ENCODE results near the gene CYP17A1. TPM values are rescaled to one million over a fixed set of nuclear protein-coding genes. Genes with fewer than 3 reads are reported as not detected.

CYP17A1 gene, protein sequence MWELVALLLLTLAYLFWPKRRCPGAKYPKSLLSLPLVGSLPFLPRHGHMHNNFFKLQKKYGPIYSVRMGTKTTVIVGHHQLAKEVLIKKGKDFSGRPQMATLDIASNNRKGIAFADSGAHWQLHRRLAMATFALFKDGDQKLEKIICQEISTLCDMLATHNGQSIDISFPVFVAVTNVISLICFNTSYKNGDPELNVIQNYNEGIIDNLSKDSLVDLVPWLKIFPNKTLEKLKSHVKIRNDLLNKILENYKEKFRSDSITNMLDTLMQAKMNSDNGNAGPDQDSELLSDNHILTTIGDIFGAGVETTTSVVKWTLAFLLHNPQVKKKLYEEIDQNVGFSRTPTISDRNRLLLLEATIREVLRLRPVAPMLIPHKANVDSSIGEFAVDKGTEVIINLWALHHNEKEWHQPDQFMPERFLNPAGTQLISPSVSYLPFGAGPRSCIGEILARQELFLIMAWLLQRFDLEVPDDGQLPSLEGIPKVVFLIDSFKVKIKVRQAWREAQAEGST
- total RNA-seq (2022) = not detected in 2 replicates
- not detected for Bru-seq, nascent RNA
- not detected for BruChase-seq, experiment 1, labeled RNA remaining after a 6-hour chase
- not detected for BruChase-seq, experiment 2, labeled RNA remaining after a 2-hour chase
- long read RNA-seq = 0 reads

GRCh38 chr10:102837230-102837721 lies at the start of gene CYP17A1:
CYP17A1 (minus strand) TSS chr10:102837413; CDS start chr10:102837361, 52 bp downstream.
- Mint-ChIP-seq H3K9me3 (ENCODE audit: low read depth, unreplicated experiment) (peaks cover 9% of the 10 kb centered on the region), H3K27ac (ENCODE audit: unreplicated experiment) (no peak within 1 kb of the TSS), H3K27me3 (ENCODE audit: unreplicated experiment) (peaks cover 66% of the 10 kb centered on the region), H3K4me1 (ENCODE audit: low read depth, unreplicated experiment) (peaks cover 12% of the 10 kb centered on the region), H3K36me3 (ENCODE audit: insufficient read depth, unreplicated experiment) (no peaks in the 10 kb centered on the region), H3K4me3 (ENCODE audit: low read depth, unreplicated experiment) (no peak within 1 kb of the TSS)
- CTCF ChIA-PET = no interaction called here
- no peak for TF ChIP-seq CTCF (IDR thresholded peaks at IDR 0.05; ENCODE audit: unreplicated experiment)
- DNase-seq = no peak
- intact Hi-C loops (cut with micrococcal nuclease; ENCODE audit: unreplicated experiment) = no loop called here
- no TSS peak for BruUV-seq (replicated peaks)

DNA sequence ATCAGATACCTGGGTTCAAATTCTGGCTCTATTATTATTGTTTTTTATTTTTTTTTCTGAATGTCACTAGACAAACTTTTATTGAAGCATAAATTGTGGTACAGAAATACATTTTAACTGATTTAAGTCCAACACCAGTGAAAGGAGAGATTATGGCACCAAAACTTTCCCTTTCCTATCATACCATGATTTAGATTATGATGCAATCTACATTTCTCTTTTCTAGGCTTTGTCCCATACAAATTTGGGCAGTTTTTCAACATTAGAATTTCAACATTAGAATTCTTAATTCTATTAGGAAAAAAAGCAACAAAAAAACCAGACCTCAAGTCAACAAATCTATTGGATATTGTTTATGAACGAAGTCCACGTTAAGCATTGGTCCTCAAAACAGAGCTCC lies 43.0 kb upstream of the CYP17A1 start:
- CTCF ChIA-PET = no interaction called here
- Mint-ChIP-seq H3K36me3 (ENCODE audit: insufficient read depth, unreplicated experiment) (no peaks in the 10 kb centered on the region), H3K4me1 (ENCODE audit: low read depth, unreplicated experiment) (no peaks in the 10 kb centered on the region), H3K9me3 (ENCODE audit: low read depth, unreplicated experiment) (no peaks in the 10 kb centered on the region), H3K27me3 (ENCODE audit: unreplicated experiment) (no peaks in the 10 kb centered on the region), H3K4me3 (ENCODE audit: low read depth, unreplicated experiment) (no peak overlapping the region), H3K27ac (ENCODE audit: unreplicated experiment) (no peak overlapping the region)
- BruUV-seq (replicated peaks) = no TSS peak
- DNase-seq = no peak
- no peak for TF ChIP-seq CTCF (IDR thresholded peaks at IDR 0.05; ENCODE audit: unreplicated experiment)
- intact Hi-C loops (cut with micrococcal nuclease; ENCODE audit: unreplicated experiment) = no loop called here

DNA sequence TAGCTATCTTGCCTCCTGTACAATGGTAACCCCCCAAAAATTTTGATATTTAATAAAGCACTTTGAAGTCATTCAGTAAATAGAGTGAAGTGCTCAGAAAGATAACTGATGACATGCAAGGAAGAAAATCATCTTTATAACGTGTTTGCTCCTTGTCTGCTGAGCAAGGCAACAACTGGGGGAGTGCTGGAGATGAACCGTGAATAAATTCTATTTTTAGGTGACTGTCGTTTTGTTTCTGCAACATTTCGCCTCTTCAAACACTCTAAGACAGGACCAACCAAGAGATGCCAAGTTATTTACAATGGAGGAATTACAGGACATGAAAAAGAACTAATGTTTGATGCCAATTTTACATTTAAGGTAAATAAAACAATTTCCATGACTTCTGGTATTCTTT lies 41.4 kb upstream of the CYP17A1 start:
- no peaks in the 10 kb centered on the region for H3K36me3 Mint-ChIP-seq (ENCODE audit: insufficient read depth, unreplicated experiment)
- H3K27ac Mint-ChIP-seq (ENCODE audit: unreplicated experiment) = no peak overlapping the region
- no peaks in the 10 kb centered on the region for H3K4me1 Mint-ChIP-seq (ENCODE audit: low read depth, unreplicated experiment)
- BruUV-seq (replicated peaks) = no TSS peak
- no peak for TF ChIP-seq CTCF (IDR thresholded peaks at IDR 0.05; ENCODE audit: unreplicated experiment)
- intact Hi-C loops (cut with micrococcal nuclease; ENCODE audit: unreplicated experiment) = no loop called here
- no peaks in the 10 kb centered on the region for H3K9me3 Mint-ChIP-seq (ENCODE audit: low read depth, unreplicated experiment)
- no peaks in the 10 kb centered on the region for H3K27me3 Mint-ChIP-seq (ENCODE audit: unreplicated experiment)
- CTCF ChIA-PET = no interaction called here
- no peak overlapping the region for H3K4me3 Mint-ChIP-seq (ENCODE audit: low read depth, unreplicated experiment)
- DNase-seq = no peak

DNA sequence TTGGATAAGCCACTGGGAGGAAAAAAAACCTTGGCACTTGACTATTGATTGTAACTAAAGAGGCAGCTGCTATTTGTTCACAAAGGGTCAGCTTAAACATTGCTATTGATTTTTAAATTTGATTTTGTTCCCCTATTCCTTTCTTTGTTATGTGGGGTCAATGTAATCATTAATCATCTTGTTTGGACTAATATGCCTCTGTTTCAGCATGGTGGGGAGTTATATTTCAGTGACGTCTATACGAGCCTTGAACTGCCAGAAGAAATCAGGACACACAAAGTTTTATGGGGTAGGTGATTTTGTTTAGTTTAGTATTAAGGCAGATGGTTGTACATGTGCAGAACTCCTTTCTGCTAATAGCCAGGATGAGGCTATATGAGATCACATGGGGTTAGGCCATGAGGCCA lies 39.5 kb upstream of the CYP17A1 start:
- CTCF ChIA-PET = no interaction called here
- H3K36me3 Mint-ChIP-seq (ENCODE audit: insufficient read depth, unreplicated experiment) = no peaks in the 10 kb centered on the region
- TF ChIP-seq CTCF (IDR thresholded peaks at IDR 0.05; ENCODE audit: unreplicated experiment) = no peak
- no peak overlapping the region for H3K4me3 Mint-ChIP-seq (ENCODE audit: low read depth, unreplicated experiment)
- no peak for DNase-seq
- no peak overlapping the region for H3K27ac Mint-ChIP-seq (ENCODE audit: unreplicated experiment)
- intact Hi-C loops (cut with micrococcal nuclease; ENCODE audit: unreplicated experiment) = no loop called here
- no peaks in the 10 kb centered on the region for H3K9me3 Mint-ChIP-seq (ENCODE audit: low read depth, unreplicated experiment)
- BruUV-seq (replicated peaks) = no TSS peak
- no peaks in the 10 kb centered on the region for H3K4me1 Mint-ChIP-seq (ENCODE audit: low read depth, unreplicated experiment)
- H3K27me3 Mint-ChIP-seq (ENCODE audit: unreplicated experiment) = no peaks in the 10 kb centered on the region

Data from Calu3 (cell line).